ENCODE results near the gene KRTAP23-1.

GRCh38 chr21:30336596-30336995, 11.8 kb downstream of the KRTAP23-1 start:
- TF ChIP-seq POLR2AphosphoS5 (IDR thresholded peaks at IDR 0.05) (no peak), CTCF (IDR thresholded peaks at IDR 0.05) (no peak), POLR2A (IDR thresholded peaks at IDR 0.05) (no peak), EP300 (IDR thresholded peaks at IDR 0.05) (no peak)

Measured in suprapubic skin (tissue), 4 donors.